Activated T-cell treated with anti-CD3 and anti-CD28 coated beads, Interleukin-2, amount 50 U/mL, for 72 hours (primary cell): ENCODE data around the gene OR10C1. TPM values are rescaled to one million over a fixed set of nuclear protein-coding genes. Genes with fewer than 3 reads are reported as not detected.

Experiments
- ATAC-seq, 2 donors: fragments of 150-1000 bp; cut with Tn5 transposase; replicated peaks in 1 of 2; 2 replicates each; pipeline ENCODE4 v1.10.0; 2021; ENCODE audit warnings: moderate library complexity in 2 of 2, mild to moderate bottlenecking in 1 of 2
- DNase-seq, 2 donors: peaks; one replicate each; pipeline ENCODE4 v3.0.0; 2021 to 2022; ENCODE audit warnings: mixed read lengths in 1 of 2
- H3K27ac Mint-ChIP-seq: one replicate; pipeline ENCODE4 v1.8.0; 2022; ENCODE audit warnings: mild to moderate bottlenecking, moderate library complexity, mixed read lengths
- H3K27me3 Mint-ChIP-seq: one replicate; pipeline ENCODE4 v1.8.0; 2022; ENCODE audit warnings: low read depth, mixed read lengths
- H3K36me3 Mint-ChIP-seq, 2 donors: one replicate each; pipeline ENCODE4 v1.8.0; 2022; ENCODE audit warnings: mixed read lengths in 2 of 2, mild to moderate bottlenecking in 1 of 2; ENCODE audit not compliant: insufficient read depth in 2 of 2
- H3K4me1 Mint-ChIP-seq: one replicate; pipeline ENCODE4 v1.8.0; 2022; ENCODE audit warnings: low read depth, mixed read lengths
- H3K4me3 Mint-ChIP-seq, 2 donors: one replicate each; pipeline ENCODE4 v1.8.0; 2022; ENCODE audit warnings: mild to moderate bottlenecking in 2 of 2, mixed read lengths in 2 of 2, moderate library complexity in 2 of 2
- H3K9me3 Mint-ChIP-seq, 2 donors: one replicate each; pipeline ENCODE4 v1.8.0; 2022; ENCODE audit warnings: mixed read lengths in 2 of 2
- total RNA-seq, 2 donors: library from RNA; stranded (reverse); gene quantifications; one replicate each; pipeline ENCODE4 v1.2.3, GENCODE V29; 2022

The OR10C1 gene
- total RNA-seq, 2 donors from 2014 or later, result not detected

GRCh38 chr6:29451471-29452193 is 12.5 kb downstream of the OR10C1 start:
- Mint-ChIP-seq H3K4me3 (no peak overlapping the region), H3K27ac (no peak overlapping the region), H3K36me3 (no peaks in the 10 kb centered on the region), H3K9me3 (peaks cover 2 to 3% of the 10 kb centered on the region in 2 donors), H3K27me3 (peaks cover 26% of the 10 kb centered on the region), H3K4me1 (no peaks in the 10 kb centered on the region)
- ATAC-seq, result no peak
- DNase-seq, result no peak

DNA sequence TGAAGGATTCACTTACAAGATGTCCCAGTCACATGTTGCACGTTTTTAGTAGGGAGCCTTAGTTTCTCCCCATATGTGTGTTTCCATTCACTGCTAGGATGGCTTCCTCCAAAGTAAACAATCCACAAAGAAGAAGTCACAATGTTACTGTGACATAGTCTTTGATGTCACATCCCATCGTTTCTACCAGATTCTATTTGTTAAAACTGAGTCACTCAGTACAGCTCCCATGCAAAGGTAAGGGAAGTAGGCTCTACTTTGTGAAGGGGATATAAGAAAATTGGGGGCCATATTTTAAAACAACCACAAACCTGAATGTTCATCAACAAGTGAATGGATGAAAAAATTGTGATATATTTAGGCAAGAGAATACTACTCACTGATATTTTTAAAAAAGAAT is 17.9 kb downstream of the OR10C1 start, which contains the start of the genes OR11A1 and OR2H1:
Gene OR11A1 (minus strand): TSS at position 101 of the 400 bp plus-strand sequence. CDS start 29,430 bp downstream, outside the sequence.
Gene OR2H1 (plus strand): TSS at position 185 of the 400 bp plus-strand sequence. CDS start 4,615 bp downstream, outside the sequence.
- H3K36me3 Mint-ChIP-seq, result no peaks in the 10 kb centered on the region
- H3K4me3 Mint-ChIP-seq, result no peak within 1 kb of the TSS
- DNase-seq (no peak), ATAC-seq (no peak)
- no peak within 1 kb of the TSS for H3K27ac Mint-ChIP-seq
- no peaks in the 10 kb centered on the region for H3K9me3 Mint-ChIP-seq
- no peaks in the 10 kb centered on the region for H3K4me1 Mint-ChIP-seq
- H3K27me3 Mint-ChIP-seq, result peaks cover 32% of the 10 kb centered on the region

GRCh38 chr6:29461021-29461814 is 22.1 kb downstream of the OR10C1 start:
- no peaks in the 10 kb centered on the region for H3K9me3 Mint-ChIP-seq
- no peak for ATAC-seq
- no peak overlapping the region for H3K27ac Mint-ChIP-seq
- no peak for DNase-seq
- H3K4me1 Mint-ChIP-seq, result no peaks in the 10 kb centered on the region
- H3K4me3 Mint-ChIP-seq, result no peak overlapping the region
- no peaks in the 10 kb centered on the region for H3K36me3 Mint-ChIP-seq
- H3K27me3 Mint-ChIP-seq, result peaks cover 27% of the 10 kb centered on the region

- Mint-ChIP-seq H3K9me3 (no peaks in the 10 kb centered on the region), H3K27me3 (peaks cover 26% of the 10 kb centered on the region), H3K27ac (no peak overlapping the region), H3K36me3 (no peaks in the 10 kb centered on the region), H3K4me3 (no peak overlapping the region), H3K4me1 (no peaks in the 10 kb centered on the region)
- DNase-seq (no peak), ATAC-seq (no peak)
Observed at GRCh38 chr6:29462022-29462421, 22.9 kb downstream of the OR10C1 start.

DNA sequence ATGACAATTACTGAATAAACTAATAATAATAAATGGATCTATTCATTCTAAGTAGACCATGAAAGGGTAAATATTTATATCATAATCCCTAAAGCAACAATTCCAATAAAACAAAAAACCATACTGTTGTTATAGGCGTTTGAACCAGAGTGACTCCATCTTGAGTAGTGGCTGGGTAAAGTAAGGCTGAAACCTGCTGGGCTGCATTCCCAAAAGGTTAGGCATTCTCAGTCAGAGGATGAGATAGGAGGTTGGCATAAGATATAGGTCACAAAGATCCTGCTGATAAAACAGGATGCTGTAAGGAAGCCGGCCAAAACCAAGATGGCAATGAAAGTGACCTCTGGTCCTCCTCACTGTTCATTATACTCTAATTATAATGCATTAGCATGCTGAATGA is 26.2 kb downstream of the OR10C1 start:
- Mint-ChIP-seq H3K4me1 (no peaks in the 10 kb centered on the region), H3K27me3 (peaks cover 15% of the 10 kb centered on the region), H3K27ac (no peak overlapping the region), H3K36me3 (no peaks in the 10 kb centered on the region), H3K9me3 (no peaks in the 10 kb centered on the region), H3K4me3 (no peak overlapping the region)
- no peak for ATAC-seq
- DNase-seq, result no peak

DNA sequence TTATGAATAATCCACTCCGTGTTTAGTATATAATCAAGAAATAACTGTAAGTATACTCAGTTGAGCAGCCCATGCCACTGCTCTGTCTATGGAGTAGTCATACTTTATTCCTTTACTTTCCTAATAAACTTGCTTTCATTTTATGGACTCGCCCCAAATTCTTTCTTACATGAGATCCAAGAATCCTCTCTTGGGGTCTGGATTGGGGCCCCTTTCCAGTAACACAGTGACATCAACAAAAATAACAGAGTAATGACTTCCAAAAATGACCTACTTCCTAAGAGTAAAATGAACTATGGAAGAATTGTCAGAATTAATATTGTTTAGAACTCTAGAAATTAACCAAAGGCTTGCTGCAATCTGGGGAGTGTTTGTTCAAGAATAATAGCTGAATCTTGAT is 26.7 kb downstream of the OR10C1 start:
- no peaks in the 10 kb centered on the region for H3K36me3 Mint-ChIP-seq
- no peak overlapping the region for H3K4me3 Mint-ChIP-seq
- DNase-seq (no peak), ATAC-seq (no peak)
- H3K27ac Mint-ChIP-seq, result no peak overlapping the region
- H3K27me3 Mint-ChIP-seq, result peaks cover 15% of the 10 kb centered on the region
- H3K9me3 Mint-ChIP-seq, result no peaks in the 10 kb centered on the region
- H3K4me1 Mint-ChIP-seq, result no peaks in the 10 kb centered on the region

DNA sequence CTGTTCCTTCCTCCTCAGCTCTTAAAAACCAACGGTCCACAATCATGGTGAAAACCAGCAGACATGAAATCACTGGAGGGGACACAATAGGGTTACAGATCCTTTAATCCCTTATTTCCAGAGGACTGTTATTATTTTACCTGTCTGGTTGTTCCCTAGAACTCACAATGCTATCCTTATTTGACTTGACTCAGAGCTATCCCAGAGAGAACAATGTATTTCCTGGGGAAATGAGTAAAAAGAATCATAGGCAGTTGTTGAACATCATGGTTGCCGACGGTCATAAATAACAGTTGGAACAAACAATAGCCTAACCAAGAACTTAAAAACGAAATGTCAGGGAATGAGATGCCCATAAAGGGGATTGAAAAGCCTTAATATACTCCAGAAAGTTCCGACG is 27.1 kb downstream of the OR10C1 start:
- H3K9me3 Mint-ChIP-seq, result no peaks in the 10 kb centered on the region
- ATAC-seq (no peak), DNase-seq (no peak)
- H3K27ac Mint-ChIP-seq, result no peak overlapping the region
- no peak overlapping the region for H3K4me3 Mint-ChIP-seq
- no peaks in the 10 kb centered on the region for H3K4me1 Mint-ChIP-seq
- no peaks in the 10 kb centered on the region for H3K36me3 Mint-ChIP-seq
- peaks cover 15% of the 10 kb centered on the region for H3K27me3 Mint-ChIP-seq

GRCh38 chr6:29474996-29475395 is 35.9 kb downstream of the OR10C1 start:
- Mint-ChIP-seq H3K4me3 (no peak overlapping the region), H3K27me3 (peaks cover 12% of the 10 kb centered on the region), H3K36me3 (no peaks in the 10 kb centered on the region), H3K27ac (no peak overlapping the region), H3K9me3 (no peaks in the 10 kb centered on the region), H3K4me1 (no peaks in the 10 kb centered on the region)
- DNase-seq (no peak), ATAC-seq (no peak)

GRCh38 chr6:29477923-29478450 is 38.9 kb downstream of the OR10C1 start:
- H3K27ac Mint-ChIP-seq, result no peak overlapping the region
- ATAC-seq, result no peak
- H3K27me3 Mint-ChIP-seq, result peaks cover 10% of the 10 kb centered on the region
- H3K9me3 Mint-ChIP-seq, result no peaks in the 10 kb centered on the region
- DNase-seq, result no peak
- no peaks in the 10 kb centered on the region for H3K4me1 Mint-ChIP-seq
- H3K36me3 Mint-ChIP-seq, result no peaks in the 10 kb centered on the region
- H3K4me3 Mint-ChIP-seq, result no peak overlapping the region

DNA sequence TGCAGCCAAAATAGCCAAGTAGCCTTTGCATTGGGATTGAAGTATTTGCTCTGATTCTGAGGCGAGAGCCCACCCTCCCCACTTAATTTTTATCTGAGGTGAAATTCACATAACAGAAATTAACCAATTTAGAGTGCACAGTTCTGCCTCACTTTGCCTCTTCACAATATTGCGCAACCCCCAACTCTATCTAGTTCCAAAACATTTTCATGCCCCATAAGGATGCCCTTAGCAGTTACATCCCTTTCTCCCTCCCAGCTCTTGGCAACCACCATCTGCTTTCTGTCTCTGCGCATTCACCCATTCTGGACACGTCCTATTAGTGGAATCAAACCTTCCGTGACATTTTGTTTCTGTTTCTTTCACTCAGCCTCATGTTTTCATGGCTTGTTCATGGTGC is 39.6 kb downstream of the OR10C1 start:
- no peak for ATAC-seq
- H3K9me3 Mint-ChIP-seq, result no peaks in the 10 kb centered on the region
- no peak overlapping the region for H3K4me3 Mint-ChIP-seq
- no peak for DNase-seq
- no peaks in the 10 kb centered on the region for H3K4me1 Mint-ChIP-seq
- H3K27me3 Mint-ChIP-seq, result peaks cover 11% of the 10 kb centered on the region
- no peak overlapping the region for H3K27ac Mint-ChIP-seq
- no peaks in the 10 kb centered on the region for H3K36me3 Mint-ChIP-seq

DNA sequence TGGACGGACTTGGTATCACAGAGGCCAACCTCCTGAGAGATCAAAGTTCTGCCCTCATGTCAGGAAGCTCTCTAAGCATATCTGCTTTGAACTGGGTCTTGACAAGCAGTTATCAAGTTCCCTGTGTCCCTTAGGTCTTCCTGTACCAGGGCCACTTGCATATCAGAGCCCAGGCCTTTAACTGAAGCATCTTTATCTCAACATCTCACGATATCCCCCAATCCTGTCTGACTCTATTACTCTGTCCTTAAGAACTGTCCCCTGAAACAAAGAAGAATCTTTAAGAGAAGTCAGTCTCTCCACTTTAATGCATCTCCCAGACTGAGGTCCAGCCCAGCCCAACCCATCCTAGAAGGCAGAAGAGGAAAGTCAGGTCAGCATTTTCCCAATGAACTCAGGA is 40.5 kb downstream of the OR10C1 start:
- no peaks in the 10 kb centered on the region for H3K9me3 Mint-ChIP-seq
- ATAC-seq, result no peak
- H3K4me1 Mint-ChIP-seq, result no peaks in the 10 kb centered on the region

GRCh38 chr6:29483186-29483585 is 44.1 kb downstream of the OR10C1 start:
- H3K4me1 Mint-ChIP-seq, result no peaks in the 10 kb centered on the region
- ATAC-seq (no peak), DNase-seq (no peak)
- no peak overlapping the region for H3K27ac Mint-ChIP-seq
- no peaks in the 10 kb centered on the region for H3K36me3 Mint-ChIP-seq
- H3K27me3 Mint-ChIP-seq, result peaks cover 23% of the 10 kb centered on the region
- H3K4me3 Mint-ChIP-seq, result no peak overlapping the region
- no peaks in the 10 kb centered on the region for H3K9me3 Mint-ChIP-seq

More for the DNA sequence above, 40.5 kb downstream of the OR10C1 start:
- no peak overlapping the region for H3K4me3 Mint-ChIP-seq
- H3K27me3 Mint-ChIP-seq, result peaks cover 11% of the 10 kb centered on the region
- no peak for DNase-seq
- no peak overlapping the region for H3K27ac Mint-ChIP-seq
- H3K36me3 Mint-ChIP-seq, result no peaks in the 10 kb centered on the region

- no peak overlapping the region for H3K4me3 Mint-ChIP-seq
- no peaks in the 10 kb centered on the region for H3K4me1 Mint-ChIP-seq
- DNase-seq (no peak), ATAC-seq (no peak)
- H3K36me3 Mint-ChIP-seq, result no peaks in the 10 kb centered on the region
- no peak overlapping the region for H3K27ac Mint-ChIP-seq
- H3K27me3 Mint-ChIP-seq, result peaks cover 23% of the 10 kb centered on the region
- H3K9me3 Mint-ChIP-seq, result no peaks in the 10 kb centered on the region
Observed at GRCh38 chr6:29483735-29484134, 44.6 kb downstream of the OR10C1 start.
